HG02840 (cell line): Measurements from ENCODE around the gene OR1J4.
"Not testable (repeated sequence)": the region's sequence is repeated elsewhere in the genome, so short reads cannot be mapped to it uniquely, and the experiment has no call there.

Experiments used
- ATAC-seq: cut with Tn5 transposase; IDR thresholded peaks from one replicate; pipeline ENCODE4 v1.9.1; 2021; ENCODE audit warnings: mild to moderate bottlenecking, moderate library complexity, moderate number of reproducible peaks; ENCODE audit not compliant: unreplicated experiment, low FRiP score

OR1J4 gene

GRCh38 chr9:122518841-122519240 lies at the start of gene OR1J4:
Gene OR1J4 (plus strand): TSS chr9:122519141. CDS start chr9:122519141, 0 bp downstream.
- no peak for ATAC-seq

GRCh38 chr9:122474561-122474960 lies 44.4 kb upstream of the OR1J4 start:
- ATAC-seq: no peak

- no peak for ATAC-seq
These were observed 43.2 kb upstream of the OR1J4 start for GRCh38 chr9:122475717-122476116.

- ATAC-seq: no peak
These were observed 41.6 kb upstream of the OR1J4 start for GRCh38 chr9:122477346-122477745.

GRCh38 chr9:122477826-122478225 lies 41.1 kb upstream of the OR1J4 start, which contains the start of gene OR1J1:
Gene OR1J1 (minus strand): TSS chr9:122477926. CDS start chr9:122477926, 0 bp downstream.
- no peak for ATAC-seq

- no peak for ATAC-seq
These were observed 39.9 kb upstream of the OR1J4 start for GRCh38 chr9:122479062-122479461.

- no peak for ATAC-seq
These were observed 20.1 kb upstream of the OR1J4 start for GRCh38 chr9:122498883-122499288.

GRCh38 chr9:122506964-122507363 lies 12.0 kb upstream of the OR1J4 start:
- no peak for ATAC-seq

GRCh38 chr9:122510502-122510901 lies 8.4 kb upstream of the OR1J4 start, which contains the start of gene OR1J2:
Gene OR1J2 (plus strand): TSS chr9:122510802. CDS start chr9:122510802, 0 bp downstream.
- no peak for ATAC-seq

- ATAC-seq: no peak
These were observed 715 bp upstream of the OR1J4 start for GRCh38 chr9:122518226-122518625.

- ATAC-seq: no peak
These were observed 435 bp downstream of the OR1J4 start for GRCh38 chr9:122519376-122519775.

GRCh38 chr9:122526602-122527001 lies 7.7 kb downstream of the OR1J4 start:
- no peak for ATAC-seq

GRCh38 chr9:122527193-122527592 lies 8.3 kb downstream of the OR1J4 start, which contains the start of gene OR1N1:
Gene OR1N1 (minus strand): TSS chr9:122527293. CDS start chr9:122527293, 0 bp downstream.
- ATAC-seq: no peak

- ATAC-seq: not testable (repeated sequence)
These were observed 12.2 kb downstream of the OR1J4 start for GRCh38 chr9:122531157-122531556.

- ATAC-seq: no peak
These were observed 17.2 kb downstream of the OR1J4 start for GRCh38 chr9:122536134-122536533.

GRCh38 chr9:122537066-122537465 lies 18.1 kb downstream of the OR1J4 start:
- ATAC-seq: not testable (repeated sequence)

- ATAC-seq: no peak
These were observed 19.8 kb downstream of the OR1J4 start for GRCh38 chr9:122538757-122539156.

GRCh38 chr9:122546196-122546595 lies 27.3 kb downstream of the OR1J4 start:
- ATAC-seq: no peak

- no peak for ATAC-seq
These were observed 32.4 kb downstream of the OR1J4 start for GRCh38 chr9:122551371-122551770.

- ATAC-seq: no peak
These were observed 33.9 kb downstream of the OR1J4 start, which contains the start of gene OR1N2 for GRCh38 chr9:122552812-122553211. Gene OR1N2 (plus strand): TSS chr9:122553112. CDS start chr9:122553212, 100 bp downstream.

- no peak for ATAC-seq
These were observed 42.5 kb downstream of the OR1J4 start for GRCh38 chr9:122561446-122561845.

- ATAC-seq: no peak
These were observed 43.3 kb downstream of the OR1J4 start for GRCh38 chr9:122562134-122562760.
